ENCODE measurements around the gene TMEM18. TPM values are rescaled to one million over a fixed set of nuclear protein-coding genes. Genes with fewer than 3 reads are reported as not detected.

The TMEM18 gene
- total and polyA plus RNA-seq, 9 of the 15 experiments (the other 6 are each of a cell fraction or from before 2014, with no cell fraction given): 12.8 to 55.9 (median 21.8) TPM

- TF ChIP-seq ZBTB40 (IDR thresholded peaks at IDR 0.05) (no peak), ZBTB40 (CRISPR knock-in tag; IDR thresholded peaks at IDR 0.05) (no peak), SIN3B (IDR thresholded peaks at IDR 0.05; ENCODE audit: low read depth) (no peak), SRSF3 (IDR thresholded peaks at IDR 0.05; ENCODE audit: insufficient read depth, low read length) (no peak), THAP7 (CRISPR knock-in tag; IDR thresholded peaks at IDR 0.05) (no peak), CREM (IDR thresholded peaks at IDR 0.05; ENCODE audit: low read depth) (peak; percentile 58), KHSRP (IDR thresholded peaks at IDR 0.05) (no peak), NONO (IDR thresholded peaks at IDR 0.05; ENCODE audit: low read depth in 2 of 2, low read length in 1 of 2) (peak in 1 of 2 experiments; percentile 19; a peak in 1 of 4 replicates), TFAP4 (CRISPR knock-in tag; IDR thresholded peaks at IDR 0.05; ENCODE audit: borderline replicate concordance) (no peak), RAD51 (IDR thresholded peaks at IDR 0.05; ENCODE audit: borderline replicate concordance, low read depth) (no peak), NFATC3 (IDR thresholded peaks at IDR 0.05) (no peak), NRF1 (conservative IDR thresholded peaks at IDR 0.05 in 1 of 2, IDR thresholded peaks at IDR 0.05 in 1 of 2) (peak; percentile 88 to 89), HNRNPL (IDR thresholded peaks at IDR 0.05; ENCODE audit: low read depth, low read length) (peak; percentile 80; the same call in 1 of the 2 replicates), XRCC5 (IDR thresholded peaks at IDR 0.05; ENCODE audit: low read depth, low read length) (no peak), MEIS2 (IDR thresholded peaks at IDR 0.05; ENCODE audit: partially characterized antibody) (peak; percentile 22), GMEB1 (CRISPR knock-in tag; IDR thresholded peaks at IDR 0.05) (peak; percentile 52), SRSF9 (IDR thresholded peaks at IDR 0.05; ENCODE audit: borderline replicate concordance, low read depth, low read length) (no peak), MTA2 (IDR thresholded peaks at IDR 0.05; ENCODE audit: low read depth) (no peak)
Observed at GRCh38 chr2:676647-677055, 555 bp downstream of the TMEM18 start (continued).

Measured in K562 (cell line).